ENCODE results near the gene DTNBP1. TPM values are rescaled to one million over a fixed set of nuclear protein-coding genes. Genes with fewer than 3 reads are reported as not detected.

Gene DTNBP1
- total RNA-seq, 2 experiments from 2014 or later: 9.8 to 28.0 TPM

GRCh38 chr6:15708231-15708630 is 45.4 kb upstream of the DTNBP1 start:
- Histone ChIP-seq H3K4me1 (ENCODE audit: insufficient read depth, low read length, poor library complexity, severe bottlenecking) (no peaks in the 10 kb centered on the region), H3K9me2 (ENCODE audit: insufficient read depth, low read length) (no peaks in the 10 kb centered on the region), H4K20me1 (ENCODE audit: insufficient read depth, low read length) (no peaks in the 10 kb centered on the region), H2AFZ (ENCODE audit: low read length) (no peak overlapping the region), H3K79me2 (ENCODE audit: insufficient read depth, low read depth, low read length) (no peaks in the 10 kb centered on the region), H3K4me3 (ENCODE audit: low read depth, low read length, poor library complexity, severe bottlenecking) (no peak overlapping the region), H3K9me3 (ENCODE audit: low read length) (0 out of 2 replicates have a peak, but pooled peaks cover 8% of the 10 kb centered on the region), H3K4me2 (ENCODE audit: low read length) (no peak overlapping the region), H3K36me3 (ENCODE audit: insufficient read depth, low read length) (no peaks in the 10 kb centered on the region), H3K27ac (ENCODE audit: low read depth, low read length, poor library complexity, severe bottlenecking) (no peak overlapping the region)
- intact Hi-C loops (cut with micrococcal nuclease; ENCODE audit: unreplicated experiment): no loop called here
- BruUV-seq (replicated peaks): no TSS peak
- CTCF ChIA-PET (ENCODE audit: unreplicated experiment): no interaction called here
- no peak for TF ChIP-seq CTCF (conservative IDR thresholded peaks at IDR 0.05; ENCODE audit: low read length)
- no peak for TF ChIP-seq EZH2phosphoT487 (IDR thresholded peaks at IDR 0.05; ENCODE audit: borderline replicate concordance, low read depth, low read length)
- DNase-seq (ENCODE audit: low spot score): no peak
- POLR2A ChIA-PET: no interaction called here

GRCh38 chr6:15705981-15706380 is 43.2 kb upstream of the DTNBP1 start:
- Histone ChIP-seq H3K4me2 (ENCODE audit: low read length) (no peak overlapping the region), H3K4me1 (ENCODE audit: insufficient read depth, low read length, poor library complexity, severe bottlenecking) (no peaks in the 10 kb centered on the region), H4K20me1 (ENCODE audit: insufficient read depth, low read length) (no peaks in the 10 kb centered on the region), H3K9me3 (ENCODE audit: low read length) (0 out of 2 replicates have a peak, but pooled peaks cover 9% of the 10 kb centered on the region), H3K79me2 (ENCODE audit: insufficient read depth, low read depth, low read length) (no peaks in the 10 kb centered on the region), H3K27ac (ENCODE audit: low read depth, low read length, poor library complexity, severe bottlenecking) (no peak overlapping the region), H2AFZ (ENCODE audit: low read length) (no peak overlapping the region), H3K9me2 (ENCODE audit: insufficient read depth, low read length) (no peaks in the 10 kb centered on the region), H3K4me3 (ENCODE audit: low read depth, low read length, poor library complexity, severe bottlenecking) (no peak overlapping the region), H3K36me3 (ENCODE audit: insufficient read depth, low read length) (no peaks in the 10 kb centered on the region)
- CTCF ChIA-PET (ENCODE audit: unreplicated experiment): no interaction called here
- BruUV-seq (replicated peaks): no TSS peak
- DNase-seq (ENCODE audit: low spot score): no peak
- TF ChIP-seq CTCF (conservative IDR thresholded peaks at IDR 0.05; ENCODE audit: low read length) (no peak), EZH2phosphoT487 (IDR thresholded peaks at IDR 0.05; ENCODE audit: borderline replicate concordance, low read depth, low read length) (no peak)
- intact Hi-C loops (cut with micrococcal nuclease; ENCODE audit: unreplicated experiment): no loop called here
- POLR2A ChIA-PET: no interaction called here

DNA sequence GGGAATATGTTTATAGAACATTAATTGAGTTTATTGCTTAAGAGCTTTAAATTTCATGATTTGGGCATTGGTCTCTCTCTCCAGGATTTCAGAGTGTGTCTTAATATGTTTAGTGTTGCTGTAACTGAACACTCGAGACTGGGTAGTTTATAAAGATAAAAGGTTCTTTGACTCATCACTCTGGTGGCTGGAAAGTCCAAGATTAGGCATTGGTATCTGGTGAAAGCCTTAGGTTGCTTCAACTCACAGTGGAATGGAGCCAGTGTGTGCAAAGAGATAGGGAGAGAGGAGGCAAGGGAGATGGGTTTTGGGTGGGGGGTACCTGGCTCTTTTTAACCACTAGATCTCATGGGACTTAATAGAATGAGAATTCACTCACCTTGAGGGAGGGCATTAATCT is 35.6 kb upstream of the DTNBP1 start:
- H3K27ac ChIP-seq (ENCODE audit: low read depth, low read length, poor library complexity, severe bottlenecking): no peak overlapping the region
- H3K4me2 ChIP-seq (ENCODE audit: low read length): no peak overlapping the region
- intact Hi-C loops (cut with micrococcal nuclease; ENCODE audit: unreplicated experiment): loop anchor here (10.0 kb wide), 1 partner anchor 186 kb away; no protein-coding TSS in a partner anchor
- no peak overlapping the region for H3K4me3 ChIP-seq (ENCODE audit: low read depth, low read length, poor library complexity, severe bottlenecking)
- H3K4me1 ChIP-seq (ENCODE audit: insufficient read depth, low read length, poor library complexity, severe bottlenecking): no peaks in the 10 kb centered on the region
- TF ChIP-seq CTCF (conservative IDR thresholded peaks at IDR 0.05; ENCODE audit: low read length) (no peak), EZH2phosphoT487 (IDR thresholded peaks at IDR 0.05; ENCODE audit: borderline replicate concordance, low read depth, low read length) (no peak)
- ChIA-PET POLR2A (interaction anchor here (1.1 kb wide), 1 partner anchor 18 kb away, joined by 3 read pairs; no protein-coding TSS in a partner anchor), CTCF (ENCODE audit: unreplicated experiment) (interaction anchor here (1.4 kb wide), 1 partner anchor 507 kb away, joined by 3 read pairs; no protein-coding TSS in a partner anchor)
- BruUV-seq (replicated peaks): no TSS peak
- no peak for DNase-seq (ENCODE audit: low spot score)
- no peak overlapping the region for H2AFZ ChIP-seq (ENCODE audit: low read length)
- H3K79me2 ChIP-seq (ENCODE audit: insufficient read depth, low read depth, low read length): no peaks in the 10 kb centered on the region
- no peaks in the 10 kb centered on the region for H3K9me2 ChIP-seq (ENCODE audit: insufficient read depth, low read length)
- H3K36me3 ChIP-seq (ENCODE audit: insufficient read depth, low read length): no peaks in the 10 kb centered on the region
- no peaks in the 10 kb centered on the region for H4K20me1 ChIP-seq (ENCODE audit: insufficient read depth, low read length)
- 0 out of 2 replicates have a peak, but pooled peaks cover 3% of the 10 kb centered on the region for H3K9me3 ChIP-seq (ENCODE audit: low read length)

Data from OCI-LY7 (cell line).